DMS53 treated with DMSO at 0.1 percent for 48 hours (cell line): ENCODE measurements around the gene AP1M1.

ENCODE experiments used
- DNase-seq: peaks from one replicate; lab custom pipeline; 2025; ENCODE audit not compliant: unreplicated experiment; lab: John Stamatoyannopoulos, UW

Gene AP1M1

DNA sequence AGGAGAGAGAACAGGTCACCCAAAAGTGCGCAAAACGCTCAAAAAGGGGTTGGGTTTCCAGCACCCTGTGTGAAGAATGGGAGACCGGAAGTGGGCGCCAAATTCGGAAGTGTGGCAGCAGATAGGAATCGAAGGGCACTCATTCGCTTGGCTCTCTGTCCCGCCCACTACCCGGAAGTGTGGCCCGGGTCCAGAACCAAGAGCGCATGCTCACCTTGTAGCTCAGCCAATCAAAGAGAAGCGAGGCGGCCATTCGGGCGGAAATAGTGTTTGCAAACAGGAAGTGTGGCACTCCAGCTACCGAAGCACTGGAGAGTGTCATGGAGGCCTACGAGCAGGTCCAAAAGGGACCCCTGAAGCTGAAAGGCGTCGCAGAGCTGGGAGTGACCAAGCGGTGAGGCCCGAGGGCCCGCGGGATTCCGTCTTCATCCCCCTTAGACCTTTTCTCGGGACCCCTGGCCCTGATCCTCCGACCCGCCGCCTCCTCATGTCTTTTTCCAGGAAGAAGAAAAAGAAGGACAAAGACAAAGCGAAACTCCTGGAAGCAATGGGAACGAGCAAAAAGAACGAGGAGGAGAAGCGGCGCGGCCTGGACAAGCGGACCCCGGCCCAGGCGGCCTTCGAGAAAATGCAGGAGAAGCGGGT is 12.5 kb upstream of the AP1M1 start, which contains the start of gene FAM32A:
TSS of gene FAM32A (plus strand) at position 288 of the 645 bp plus-strand sequence. CDS start at position 321, 33 bp downstream.
- DNase-seq, result peak; percentile 88

DNA sequence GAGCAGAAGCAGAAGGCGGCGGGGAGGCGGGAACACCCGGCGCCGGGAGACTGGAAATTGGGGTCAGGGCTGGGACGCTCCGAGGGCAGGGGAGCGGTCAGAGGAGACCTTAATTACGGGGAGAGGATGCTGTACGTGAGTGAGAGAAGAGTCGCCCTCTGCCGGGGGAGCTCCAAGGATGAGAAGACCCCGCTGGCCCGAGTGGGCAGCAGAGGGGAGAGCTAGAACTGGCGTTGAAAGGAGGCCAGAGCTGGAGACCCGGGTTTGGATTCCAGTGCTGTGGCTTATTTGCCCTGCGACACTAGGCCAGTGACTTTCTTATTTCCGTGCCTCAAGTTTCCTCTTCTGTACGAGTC is 12.0 kb upstream of the AP1M1 start:
- DNase-seq, result no peak

DNA sequence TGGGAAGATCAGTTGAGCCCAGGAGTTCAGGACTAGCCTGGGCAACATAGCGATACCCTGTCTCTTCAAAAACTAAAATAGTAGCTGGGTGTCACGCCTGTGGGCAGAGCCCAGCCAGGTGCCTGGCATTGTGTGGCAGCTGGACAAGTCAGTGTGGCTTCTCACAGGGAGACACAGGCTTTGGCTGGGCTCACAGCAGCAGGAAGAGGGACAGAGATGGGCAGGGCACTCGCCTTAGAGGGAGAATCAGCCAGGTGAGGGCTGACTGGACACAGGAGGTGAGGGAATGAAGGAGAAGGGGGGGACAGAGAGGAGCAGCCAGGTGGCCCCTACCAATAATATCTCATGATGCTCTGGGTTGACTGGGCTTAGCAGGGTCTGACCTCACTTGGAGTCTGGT is 9.2 kb upstream of the AP1M1 start:
- no peak for DNase-seq

DNA sequence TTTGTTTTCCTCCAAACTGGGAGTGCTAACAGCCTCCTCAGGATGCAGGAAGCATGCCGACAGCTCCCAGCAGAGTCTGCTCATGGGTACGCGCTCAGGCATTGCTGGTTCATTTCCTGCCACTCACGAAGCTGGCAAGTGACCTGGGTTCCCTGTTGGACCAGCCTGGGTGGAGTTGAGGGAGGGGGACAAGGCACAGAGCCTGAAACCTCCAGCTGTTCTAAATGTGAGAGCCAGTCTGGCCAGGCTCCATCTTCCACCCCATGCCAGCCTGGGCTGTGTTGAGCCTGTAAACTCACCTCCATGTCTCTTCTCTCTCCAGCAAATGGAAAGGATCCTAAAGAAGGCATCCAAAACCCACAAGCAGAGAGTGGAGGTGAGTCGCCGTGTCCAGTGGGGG is 7.5 kb upstream of the AP1M1 start:
- no peak for DNase-seq

DNA sequence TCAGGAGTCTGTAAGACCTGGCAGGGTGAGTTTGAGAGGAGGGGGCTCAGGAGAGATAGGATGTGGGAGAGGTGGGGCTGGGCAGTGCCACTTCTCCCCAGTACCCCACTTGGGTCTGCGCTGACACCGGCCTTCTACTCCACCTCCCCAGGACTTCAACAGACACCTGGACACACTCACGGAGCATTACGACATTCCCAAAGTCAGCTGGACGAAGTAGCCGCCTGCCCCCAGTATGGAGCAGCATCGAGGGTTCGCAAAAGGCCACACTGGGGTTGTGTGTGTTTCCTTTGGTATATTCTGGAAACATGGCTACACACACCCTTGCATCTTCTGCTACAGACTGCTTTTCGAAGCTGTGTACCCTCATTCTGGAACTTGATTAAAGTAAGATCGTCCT is 7.0 kb upstream of the AP1M1 start:
- DNase-seq, result no peak

DNA sequence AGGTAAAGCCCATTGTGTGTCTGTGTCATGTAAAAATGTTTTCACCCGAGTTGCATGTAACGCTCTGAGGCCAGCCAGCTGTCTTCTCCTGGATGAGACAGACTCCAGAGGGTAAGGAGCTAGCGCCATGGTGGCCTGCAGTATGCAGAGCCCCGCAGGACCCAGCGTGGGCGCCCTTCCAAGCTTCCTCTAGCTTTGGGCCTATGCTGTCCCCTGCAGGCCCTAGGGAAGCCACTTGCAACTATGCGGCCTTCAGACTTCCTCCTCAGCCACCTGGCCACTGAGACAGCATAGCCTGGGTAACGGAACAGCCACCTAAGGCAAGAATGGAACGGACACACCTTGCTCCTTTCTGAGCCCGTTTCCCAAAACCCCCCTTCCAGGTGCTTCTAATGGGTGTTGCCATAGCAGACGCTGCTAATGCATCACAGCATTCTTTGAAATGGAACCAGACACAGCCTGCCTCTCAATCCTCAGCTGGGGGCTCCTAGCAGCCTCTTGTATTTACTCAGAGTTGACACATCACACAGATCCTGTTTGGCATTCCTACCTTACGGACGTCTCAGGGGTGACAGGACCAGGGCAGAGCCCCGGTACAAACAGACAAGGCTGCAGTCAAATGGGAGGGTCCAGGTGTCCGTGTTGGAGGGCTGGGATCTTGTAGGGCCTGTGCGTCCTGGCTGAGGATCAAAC is 6.3 kb upstream of the AP1M1 start:
- DNase-seq, result no peak

DNA sequence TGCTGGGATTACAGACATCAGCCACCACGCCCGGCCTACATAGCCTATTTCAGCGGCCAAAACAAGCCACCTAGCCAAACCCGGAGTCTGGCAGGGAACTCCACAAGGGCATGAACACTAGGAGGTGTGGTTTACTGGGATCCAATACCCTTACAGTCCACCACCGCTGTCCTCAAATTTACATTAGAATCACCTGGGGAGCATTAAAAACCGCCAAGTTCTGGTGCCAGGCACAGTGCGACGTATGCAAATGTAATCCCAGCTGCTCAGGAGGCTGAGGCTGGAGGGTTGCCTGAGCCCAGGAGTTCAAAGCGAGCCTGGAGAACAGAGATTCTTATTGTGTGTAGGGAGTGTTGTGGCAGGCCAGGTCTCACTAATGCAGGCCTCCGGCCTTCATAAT is 4.2 kb upstream of the AP1M1 start:
- DNase-seq, result no peak

DNA sequence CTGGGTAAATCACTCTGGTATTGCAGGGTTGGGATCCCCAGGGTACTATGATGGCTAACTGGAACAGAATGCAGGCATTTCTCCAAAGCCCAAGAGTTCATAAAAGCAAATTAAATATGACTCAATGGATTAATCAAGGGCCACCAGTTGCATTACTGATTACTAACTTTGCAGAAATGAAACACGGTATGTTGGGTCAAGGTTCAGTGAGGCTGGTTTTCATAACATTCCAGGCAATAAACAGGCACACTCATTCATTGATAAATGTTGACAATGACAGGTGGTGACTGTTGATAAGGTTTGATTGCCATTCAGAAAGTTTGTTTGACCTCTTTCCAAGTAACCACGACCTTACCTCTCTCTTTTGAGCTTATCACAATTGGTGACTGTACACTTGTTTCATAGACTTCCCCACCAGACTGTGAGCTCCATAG is 506 bp upstream of the AP1M1 start:
- no peak for DNase-seq

DNA sequence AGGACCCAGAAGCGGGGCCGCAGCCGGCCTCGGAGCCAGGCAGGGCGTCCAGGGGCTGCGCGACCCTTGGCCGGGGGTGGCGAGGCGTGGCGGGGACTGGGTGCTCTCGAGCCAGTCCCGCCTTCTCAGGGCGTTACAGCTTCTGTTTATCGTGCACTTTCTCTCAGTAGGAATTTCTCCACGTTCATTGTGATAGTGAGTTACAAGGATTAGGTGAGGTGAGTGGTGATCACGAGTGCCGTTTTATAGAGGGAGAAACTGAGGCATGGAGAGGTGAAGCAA is 600 bp downstream of the AP1M1 start:
- DNase-seq, result no peak

DNA sequence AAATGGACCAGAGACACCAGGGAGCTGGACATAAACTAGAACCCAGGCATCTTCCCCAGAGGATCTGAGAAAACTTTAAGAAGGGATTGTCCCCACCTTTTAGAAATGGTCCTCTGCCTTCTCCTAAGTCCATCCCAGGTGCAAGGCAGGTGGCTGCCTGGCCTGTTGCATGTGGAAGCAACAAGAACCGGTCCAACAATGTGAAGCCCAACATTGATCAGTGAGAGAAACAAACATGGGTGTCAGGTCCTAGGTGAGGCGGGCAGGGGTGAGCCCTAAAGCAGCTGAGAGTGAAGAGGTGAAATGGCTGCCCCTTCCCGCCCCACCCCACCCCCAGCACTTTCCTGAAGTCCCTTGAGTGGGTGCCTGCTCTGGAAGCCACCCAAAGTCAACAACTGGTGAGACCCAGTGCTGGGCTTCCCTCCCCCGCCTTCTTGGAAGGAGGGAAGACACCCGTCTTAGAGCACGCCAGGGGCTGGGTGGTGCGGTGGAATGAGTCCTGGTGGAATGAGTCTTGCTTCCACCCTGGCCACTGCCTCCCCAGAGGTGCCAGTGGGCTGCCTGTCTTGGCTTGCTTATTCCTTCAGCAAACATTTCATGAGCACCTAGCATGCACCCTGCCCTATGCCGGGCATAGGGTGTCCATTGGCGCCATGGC is 1.7 kb downstream of the AP1M1 start:
- DNase-seq, result no peak

DNA sequence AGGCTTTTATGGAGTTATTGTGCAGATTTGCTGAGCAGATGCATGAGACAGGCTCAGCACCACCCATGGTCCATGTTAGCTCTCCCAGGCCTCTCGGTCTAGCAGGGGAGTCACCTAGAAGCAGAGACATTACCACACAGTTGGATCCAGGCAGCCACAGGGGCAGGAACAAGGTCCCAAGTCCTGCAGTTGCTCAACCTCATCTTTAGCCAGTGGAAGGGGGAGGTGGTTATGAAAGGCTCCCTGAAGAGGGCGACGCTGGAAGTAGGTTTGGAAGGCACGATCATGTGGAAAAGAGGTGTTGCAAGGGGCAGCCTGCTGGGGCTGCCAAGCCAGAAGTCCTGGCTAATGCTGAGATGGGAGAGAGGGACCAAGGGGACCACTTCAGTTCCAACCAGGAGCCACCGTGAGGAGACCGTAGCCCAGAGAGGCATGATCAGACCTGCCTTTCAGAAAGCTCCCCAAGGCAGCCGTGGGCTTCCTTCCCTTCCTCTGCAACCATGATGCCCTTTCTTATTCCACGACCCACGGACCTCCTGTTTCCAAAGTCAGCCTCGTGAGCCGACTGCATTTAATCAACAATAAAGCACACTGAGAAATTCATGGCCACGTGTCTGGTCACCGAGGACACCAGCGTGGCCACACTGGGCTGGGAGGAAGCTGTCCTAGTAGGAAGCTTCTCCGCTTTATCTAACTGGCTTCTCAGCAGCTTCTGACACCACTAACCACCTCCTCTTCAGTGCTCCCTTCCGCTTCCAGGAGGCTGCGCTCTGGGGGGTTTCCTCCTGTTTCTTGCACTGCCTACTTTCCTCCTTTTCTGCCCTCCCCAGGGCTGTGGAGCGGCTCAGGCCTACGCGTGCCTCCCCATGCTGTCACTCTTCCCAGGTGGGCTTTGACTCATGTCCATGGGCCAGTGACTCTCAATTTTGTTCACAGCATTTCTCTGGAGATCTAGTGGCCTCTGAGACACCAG is 2.6 kb downstream of the AP1M1 start:
- DNase-seq, result no peak

DNA sequence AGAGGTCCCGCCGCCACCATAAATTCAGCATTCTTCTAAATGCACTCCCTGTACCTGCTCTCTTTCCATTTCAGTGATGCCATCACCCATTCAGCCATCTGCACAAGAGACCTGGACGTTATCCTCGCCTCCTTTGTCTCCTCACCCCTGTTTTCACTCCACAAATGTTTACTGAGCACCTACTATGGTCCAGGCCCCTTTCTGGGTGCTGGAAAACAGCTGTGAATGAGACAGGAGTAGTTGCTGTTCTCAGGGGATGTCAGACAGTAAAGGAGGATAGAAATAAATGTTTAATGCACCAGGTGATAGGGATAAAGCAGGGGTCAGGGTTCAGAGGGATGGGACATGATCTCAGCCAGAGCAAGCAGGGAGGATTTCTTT is 3.3 kb downstream of the AP1M1 start:
- DNase-seq, result no peak

DNA sequence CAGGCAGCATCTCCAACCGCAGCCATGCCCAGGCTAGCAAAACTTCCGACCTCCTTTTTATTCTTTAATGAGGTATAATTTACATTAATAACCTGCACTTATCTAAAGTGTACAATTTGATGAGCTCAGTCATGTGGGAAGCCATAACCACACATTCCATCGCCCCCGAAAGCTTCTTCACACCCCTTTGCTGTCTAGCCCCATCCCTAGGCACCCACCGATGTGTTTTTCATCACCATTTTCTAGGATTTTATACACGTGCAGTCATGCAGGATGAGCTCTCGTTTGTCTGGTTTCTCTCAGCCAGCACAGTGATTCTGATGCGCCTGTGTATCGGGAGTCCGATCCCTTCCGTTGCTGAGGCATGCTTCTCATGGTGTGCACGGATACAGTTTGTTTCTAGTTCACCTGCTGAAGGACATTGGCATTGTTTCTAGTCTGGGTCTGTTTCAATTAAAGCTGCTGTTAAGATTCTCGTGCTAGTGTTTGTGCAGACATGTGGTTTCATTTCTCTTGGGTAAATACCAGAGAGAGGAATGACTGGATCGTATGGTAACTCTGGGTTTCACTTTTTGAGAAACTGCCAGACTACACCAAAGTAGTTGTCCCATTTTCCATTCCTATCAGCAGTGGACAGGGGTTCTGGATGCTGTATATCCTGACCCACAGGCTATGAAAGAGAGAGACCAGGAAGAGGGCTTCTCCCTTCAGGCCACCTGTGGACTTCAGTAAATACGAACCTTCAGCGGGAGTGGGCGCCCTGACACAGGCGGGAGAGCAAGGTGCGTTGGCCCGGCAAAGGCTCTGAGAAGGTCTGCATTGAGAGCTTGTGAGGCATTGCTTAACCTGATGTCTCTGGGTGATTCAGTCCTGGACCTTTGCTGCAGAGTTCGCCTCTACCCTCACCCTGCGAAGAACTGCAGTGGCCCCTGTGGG is 4.9 kb downstream of the AP1M1 start:
- no peak for DNase-seq

DNA sequence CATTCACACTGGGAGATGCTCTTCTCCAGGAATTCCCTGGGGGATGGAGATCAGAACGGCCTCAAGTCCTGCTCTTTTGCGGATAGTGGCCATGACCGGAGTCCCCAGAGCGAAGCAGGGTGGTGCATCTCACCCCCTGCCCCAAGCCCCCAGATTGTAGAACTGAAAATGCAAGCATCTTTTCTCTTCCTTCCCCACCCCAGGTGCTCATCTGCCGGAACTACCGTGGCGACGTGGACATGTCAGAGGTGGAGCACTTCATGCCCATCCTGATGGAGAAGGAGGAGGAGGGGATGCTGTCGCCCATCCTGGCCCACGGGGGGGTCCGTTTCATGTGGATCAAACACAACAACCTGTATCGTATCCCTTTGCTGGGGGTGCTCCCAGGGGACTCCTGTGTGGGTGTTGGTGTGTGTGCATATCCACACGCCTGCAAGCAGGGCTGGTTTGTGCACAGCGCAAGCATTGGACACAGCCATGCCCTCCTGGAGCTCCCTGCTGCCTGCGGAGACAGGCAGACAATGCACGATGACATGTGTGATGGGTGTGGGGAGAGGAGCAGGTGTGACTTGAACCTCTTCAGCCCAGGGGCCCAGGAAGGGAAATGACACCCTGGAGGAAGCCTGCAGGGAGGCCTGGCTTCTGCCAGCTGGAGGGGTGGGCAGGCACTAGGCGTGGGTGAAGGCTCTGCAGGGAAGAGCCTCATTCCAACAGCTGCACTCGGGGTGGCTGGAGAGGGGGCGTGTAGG is 5.7 kb downstream of the AP1M1 start:
- no peak for DNase-seq

DNA sequence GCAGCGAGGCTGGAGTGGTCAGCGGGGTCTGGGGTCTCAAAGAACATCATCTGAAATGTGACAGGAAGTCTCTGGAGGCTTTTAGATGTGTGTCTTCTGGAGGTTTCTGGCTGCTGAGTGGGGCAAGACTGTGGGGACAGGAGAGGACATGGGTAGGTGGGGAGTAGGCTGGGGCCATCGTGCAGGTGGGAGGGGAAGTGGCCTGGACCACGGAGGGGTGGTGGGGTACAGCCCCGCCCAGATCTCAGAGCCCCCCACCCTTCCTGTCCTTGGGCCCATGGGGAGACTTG is 6.2 kb downstream of the AP1M1 start:
- no peak for DNase-seq

DNA sequence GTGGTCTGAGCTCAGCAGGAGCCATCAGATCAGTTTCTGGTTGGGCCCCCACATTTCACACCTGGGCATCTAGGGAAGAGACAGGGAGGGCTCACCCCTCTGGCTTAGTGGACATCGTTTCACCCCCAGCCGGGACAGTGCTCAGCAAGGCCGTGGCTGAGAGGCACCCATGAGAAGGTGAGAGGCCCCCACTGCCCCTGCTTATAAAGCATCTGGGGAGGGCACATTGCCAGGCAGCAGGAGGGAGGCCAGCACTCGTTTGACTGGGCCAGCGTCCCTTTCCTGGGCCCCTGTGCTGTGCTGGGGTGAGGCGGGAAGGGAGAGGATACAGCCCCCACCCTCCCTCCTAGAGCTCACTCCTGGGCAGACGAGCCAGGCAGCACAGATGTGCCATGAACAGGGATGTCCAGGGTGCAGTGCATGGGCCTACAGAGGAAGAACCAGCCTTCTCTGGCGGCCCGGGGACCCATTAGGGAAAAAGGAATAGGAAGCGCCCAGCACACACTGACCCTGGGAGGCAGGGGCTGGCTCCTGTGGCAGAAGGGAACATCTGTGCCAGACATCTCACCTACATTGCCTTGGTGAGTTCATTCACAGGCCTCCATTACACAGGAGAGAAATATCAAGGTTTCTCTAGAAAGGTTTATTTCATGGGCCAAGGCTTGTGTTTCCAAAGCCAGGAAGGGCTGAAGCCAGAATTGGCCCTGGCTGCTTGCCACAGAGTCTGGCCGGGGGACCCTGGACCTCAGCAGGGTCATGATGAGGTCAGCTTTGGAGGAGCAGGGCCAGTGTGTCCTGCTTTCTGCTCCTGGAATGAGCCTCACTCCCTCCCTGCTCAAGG is 7.7 kb downstream of the AP1M1 start:
- no peak for DNase-seq

DNA sequence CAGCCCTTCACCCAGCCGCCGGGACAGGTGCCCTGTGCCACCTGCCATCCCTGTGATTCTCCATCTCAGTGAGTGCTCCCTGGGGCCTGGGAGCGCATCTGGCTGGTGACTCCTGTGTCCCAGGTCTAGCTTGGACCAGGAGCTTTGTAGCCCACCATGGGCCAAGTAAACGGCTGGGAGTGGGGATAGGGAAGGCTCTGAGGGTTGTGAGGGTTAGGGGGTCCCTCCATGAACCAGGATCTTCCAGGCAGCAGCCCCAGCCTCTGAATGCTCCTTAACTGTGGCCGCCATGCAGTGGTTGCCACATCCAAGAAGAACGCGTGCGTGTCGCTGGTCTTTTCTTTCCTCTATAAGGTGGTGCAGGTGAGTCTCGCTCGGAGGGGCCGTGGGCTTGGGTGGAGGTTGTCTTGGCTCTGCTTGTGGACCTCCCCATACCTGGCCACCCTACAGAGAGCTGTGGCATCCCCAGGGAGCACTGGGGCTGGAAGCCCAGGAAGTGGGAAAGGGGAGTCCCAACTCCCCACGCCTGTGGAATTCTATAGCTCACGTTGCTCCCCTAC is 8.4 kb downstream of the AP1M1 start:
- DNase-seq, result no peak

DNA sequence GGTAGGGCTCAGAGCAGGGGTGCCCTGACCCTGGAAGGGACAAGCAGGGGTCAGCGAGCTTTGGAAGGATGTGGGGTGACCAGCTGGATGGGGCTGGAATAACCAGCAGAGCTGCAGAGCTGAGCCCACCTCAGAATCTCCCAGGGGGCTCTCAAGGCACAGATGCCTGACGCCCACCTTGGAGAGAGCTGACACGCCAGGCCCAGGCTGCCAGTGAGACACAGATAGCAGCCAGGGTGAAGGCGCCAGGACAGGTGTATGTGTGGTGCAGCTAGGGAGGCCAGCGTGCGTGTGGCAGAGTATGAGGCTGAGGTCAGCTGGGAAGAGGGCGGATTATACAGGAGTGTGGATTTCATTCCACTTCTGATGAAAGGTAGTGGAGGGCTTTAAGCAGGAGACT is 8.9 kb downstream of the AP1M1 start:
- no peak for DNase-seq

DNA sequence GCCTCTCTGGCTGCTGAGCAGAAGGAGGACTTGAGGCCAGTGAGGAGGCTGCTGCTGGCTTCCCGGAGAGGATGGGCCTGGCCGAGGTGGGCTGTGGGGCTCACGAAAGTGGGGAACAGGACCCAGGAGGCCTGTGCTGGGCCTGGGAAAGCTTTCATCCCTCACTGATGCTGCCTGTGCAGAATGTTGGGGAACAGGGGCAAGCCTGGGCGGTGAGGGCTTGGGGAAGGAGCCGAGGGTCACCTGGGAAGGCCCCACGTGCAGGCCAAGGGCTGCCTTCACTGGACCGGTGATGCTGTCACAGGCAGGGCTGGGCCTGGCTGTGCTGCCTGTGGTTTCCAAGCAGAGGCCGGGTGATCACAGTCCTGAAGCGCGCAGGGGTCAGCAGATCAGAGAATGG is 9.4 kb downstream of the AP1M1 start:
- DNase-seq, result no peak
